ENCODE measurements around the gene ADCY1.

Gene ADCY1

GRCh38 chr7:45698303-45699014, 124.3 kb downstream of the ADCY1 start:
- no peak for DNase-seq

- no peak for DNase-seq
Observed at GRCh38 chr7:45699015-45699309, 124.8 kb downstream of the ADCY1 start.

GRCh38 chr7:45699726-45700390, 125.7 kb downstream of the ADCY1 start:
- DNase-seq = no peak

DNA sequence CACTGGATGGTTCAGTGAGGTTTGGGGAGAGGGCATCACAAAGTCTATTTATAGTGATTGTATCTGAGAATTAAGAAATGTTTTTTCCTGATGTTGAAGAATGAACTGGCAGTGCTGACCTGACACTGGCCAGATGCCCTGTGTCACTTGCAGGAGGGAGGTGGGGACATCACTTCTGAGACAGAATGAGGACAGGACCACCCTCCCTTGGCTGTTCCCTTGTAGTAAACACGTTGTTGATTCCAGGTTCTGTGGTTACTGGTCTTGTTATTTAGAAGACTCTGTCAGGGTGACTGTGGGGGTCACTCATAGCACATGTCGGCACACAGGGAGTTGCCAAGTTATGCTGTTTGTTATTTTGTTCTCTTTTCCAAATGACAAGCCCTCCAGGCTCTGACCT, 126.4 kb downstream of the ADCY1 start:
- no peak for DNase-seq

- DNase-seq = no peak
Observed at GRCh38 chr7:45701701-45702510, 127.7 kb downstream of the ADCY1 start.

GRCh38 chr7:45702751-45703150, 128.6 kb downstream of the ADCY1 start:
- no peak for DNase-seq

GRCh38 chr7:45703373-45703821, 129.2 kb downstream of the ADCY1 start:
- no peak for DNase-seq

GRCh38 chr7:45703911-45704682, 129.9 kb downstream of the ADCY1 start:
- no peak for DNase-seq

GRCh38 chr7:45704683-45705016, 130.5 kb downstream of the ADCY1 start:
- DNase-seq = no peak

GRCh38 chr7:45708046-45708950, 134.1 kb downstream of the ADCY1 start:
- no peak for DNase-seq

GRCh38 chr7:45709168-45710042, 135.2 kb downstream of the ADCY1 start:
- no peak for DNase-seq

DNA sequence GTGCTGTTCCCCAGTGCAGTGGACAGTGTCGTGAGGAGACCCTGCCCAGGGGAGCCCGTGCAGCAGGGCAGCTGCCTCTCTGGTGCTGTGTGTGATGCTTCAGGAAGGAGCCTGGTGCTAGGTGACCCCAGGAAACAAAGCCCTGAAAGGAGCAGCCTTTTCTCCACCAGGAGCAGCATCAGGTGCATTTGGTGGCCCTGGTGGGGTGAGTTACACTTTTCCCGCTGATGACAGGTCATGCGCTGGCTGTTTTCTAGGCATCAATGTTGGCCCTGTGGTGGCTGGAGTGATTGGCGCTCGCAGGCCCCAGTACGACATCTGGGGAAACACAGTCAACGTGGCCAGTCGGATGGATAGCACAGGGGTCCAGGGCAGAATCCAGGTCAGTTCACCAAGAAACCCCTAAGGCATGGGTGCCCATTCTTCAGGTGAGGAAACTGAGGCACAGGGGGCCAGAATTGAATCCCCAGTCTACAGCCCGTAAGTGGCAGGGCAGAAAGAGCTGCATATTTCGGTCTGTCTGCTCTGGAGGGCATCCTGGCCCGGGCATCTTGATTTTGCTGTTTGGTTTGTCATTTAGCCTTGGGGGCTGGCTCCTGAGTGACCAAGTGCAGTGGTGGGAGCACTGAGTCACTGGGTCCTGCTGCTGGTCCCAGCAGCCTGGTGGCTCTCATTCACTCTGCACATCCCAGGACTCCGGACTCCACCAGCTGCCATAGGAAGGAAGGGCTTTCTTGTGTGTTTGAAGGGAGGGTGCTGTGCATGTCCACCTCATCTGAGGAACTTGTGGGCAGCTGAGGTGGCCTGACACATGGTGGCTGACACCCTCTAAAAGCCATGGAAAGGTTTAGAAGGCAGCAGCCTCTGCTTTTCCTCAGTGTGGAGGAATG, 136.3 kb downstream of the ADCY1 start:
- no peak for DNase-seq

GRCh38 chr7:45711161-45711490, 137.0 kb downstream of the ADCY1 start:
- DNase-seq = no peak

DNA sequence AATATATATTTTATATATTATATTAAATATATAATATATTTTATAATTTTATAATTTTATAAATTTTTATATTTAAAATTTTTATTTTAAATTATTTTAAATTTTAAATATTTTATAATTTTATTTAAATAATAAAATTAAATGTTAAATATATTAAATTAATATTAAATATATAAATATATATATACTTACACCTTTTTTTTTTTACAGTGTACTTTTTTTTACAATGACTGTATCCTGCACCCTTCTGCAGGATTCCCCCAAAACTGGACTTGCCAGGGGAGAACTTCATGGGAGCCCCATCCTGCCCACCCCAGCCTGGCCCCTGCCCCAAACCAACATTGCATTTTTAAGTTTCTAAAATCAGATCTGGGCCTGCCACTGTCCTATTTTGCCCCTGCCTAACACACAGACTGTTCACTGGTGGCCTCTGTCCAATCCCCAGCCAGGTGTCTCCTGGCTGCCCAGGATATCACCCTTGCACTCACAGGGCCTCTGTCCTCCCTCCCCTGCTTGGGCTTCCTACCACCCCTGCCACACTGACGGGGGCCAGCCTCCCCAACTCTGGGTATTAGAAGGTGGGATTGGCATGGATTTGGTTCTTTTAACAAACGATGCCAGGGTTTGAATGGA, 138.0 kb downstream of the ADCY1 start:
- no peak for DNase-seq

GRCh38 chr7:45712872-45713668, 138.9 kb downstream of the ADCY1 start:
- DNase-seq = no peak

- DNase-seq = no peak
Observed at GRCh38 chr7:45713669-45714520, 139.7 kb downstream of the ADCY1 start.

GRCh38 chr7:45714521-45714820, 140.3 kb downstream of the ADCY1 start:
- no peak for DNase-seq

Data from OCI-M1 (cell line).